NT2/D1 (cell line): ENCODE measurements around the gene ODC1.

Source experiments
- SUZ12 ChIP-seq: IDR thresholded peaks from 2 replicates; pipeline ENCODE4 v1.6.1; 2011; ENCODE audit not compliant: insufficient read length, insufficient read depth; ENCODE audit errors: extremely low read depth
- YY1 ChIP-seq: IDR thresholded peaks from 2 replicates; pipeline ENCODE4 v1.6.1; 2011; ENCODE audit not compliant: insufficient read length, insufficient read depth
- ZNF274 ChIP-seq: IDR thresholded peaks from 2 replicates; pipeline ENCODE4 v1.6.1; 2011; ENCODE audit warnings: mild to moderate bottlenecking, low read depth, low read length

- TF ChIP-seq SUZ12 (no peak), ZNF274 (no peak), YY1 (no peak)
Measured at GRCh38 chr2:10424051-10424450, 24.1 kb downstream of the ODC1 start.
